AG04450 (cell line): ENCODE data around the gene LRMDA. TPM values are rescaled to one million over a fixed set of nuclear protein-coding genes. Genes with fewer than 3 reads are reported as not detected.
"Not testable (repeated sequence)": the region's sequence is repeated elsewhere in the genome, so short reads cannot be mapped to it uniquely, and the experiment has no call there.

Source experiments
- CTCF ChIA-PET: fragments of 300-600, 350-600 bp; formaldehyde crosslinking; extraction: SDS; loops from one replicate; lab custom pipeline; 2022; ENCODE audit warnings: antibody characterized with exemption, inconsistent platforms; lab: Charles Lee
- POLR2A ChIA-PET: fragments of 350-600 bp; formaldehyde crosslinking; extraction: SDS; loops from one replicate; lab custom pipeline; 2021; ENCODE audit warnings: antibody characterized with exemption, inconsistent platforms; lab: Yijun Ruan, JAX
- DNase-seq: peaks from one replicate; pipeline ENCODE4 v3.0.0-alpha.2; 2011; ENCODE audit warnings: low read depth, low spot score
- H3K27ac ChIP-seq: one replicate; pipeline ENCODE4 v1.5.1; 2012; ENCODE audit warnings: low read depth, low read length, control low read depth
- H3K27me3 ChIP-seq: one replicate; pipeline ENCODE4 v1.6.0; 2012; ENCODE audit warnings: low read length; ENCODE audit not compliant: control insufficient read depth, insufficient read depth
- H3K4me3 ChIP-seq: 2 replicates; pipeline ENCODE4 v1.5.1; 2011; ENCODE audit warnings: mild to moderate bottlenecking, low read depth, low read length, control low read depth
- H3K9me3 ChIP-seq: 2 replicates; pipeline ENCODE4 v1.5.1; 2012; ENCODE audit warnings: low read length; ENCODE audit not compliant: control insufficient read depth, insufficient read depth
- CTCF ChIP-seq: IDR thresholded peaks from 2 replicates; pipeline ENCODE4 v1.5.1; 2011; ENCODE audit warnings: low read depth, low read length, control low read depth, inconsistent platforms
- polyA plus RNA-seq: library from polyadenylated mRNA; depleted of rRNA; stranded (reverse); fragments of >200 nt; gene quantifications from 2 replicates; pipeline ENCODE4 v1.2.3, GENCODE V29; 2011

Gene LRMDA
- polyA plus RNA-seq, 1 experiment: 0.12 TPM

- POLR2A ChIA-PET: no interaction called here
- H3K4me3 ChIP-seq: no peak overlapping the region
- no peak overlapping the region for H3K27ac ChIP-seq
- no peaks in the 10 kb centered on the region for H3K27me3 ChIP-seq
- DNase-seq: no peak
- TF ChIP-seq CTCF: no peak
- CTCF ChIA-PET: no interaction called here
- H3K9me3 ChIP-seq: no peaks in the 10 kb centered on the region
Measured at GRCh38 chr10:75762431-75762802, 331.0 kb downstream of the LRMDA start.

- DNase-seq: no peak
- H3K27ac ChIP-seq: no peak overlapping the region
- no peaks in the 10 kb centered on the region for H3K27me3 ChIP-seq
- TF ChIP-seq CTCF: no peak
- ChIA-PET CTCF (no interaction called here), POLR2A (no interaction called here)
- H3K4me3 ChIP-seq: no peak overlapping the region
- no peaks in the 10 kb centered on the region for H3K9me3 ChIP-seq
Measured at GRCh38 chr10:75763652-75764051, 332.2 kb downstream of the LRMDA start.

- no peaks in the 10 kb centered on the region for H3K27me3 ChIP-seq
- no peak for DNase-seq
- no peak overlapping the region for H3K4me3 ChIP-seq
- ChIA-PET CTCF (no interaction called here), POLR2A (no interaction called here)
- no peak overlapping the region for H3K27ac ChIP-seq
- TF ChIP-seq CTCF: no peak
- no peaks in the 10 kb centered on the region for H3K9me3 ChIP-seq
Measured at GRCh38 chr10:75764974-75765788, 333.8 kb downstream of the LRMDA start.

GRCh38 chr10:75765789-75766096 is 334.3 kb downstream of the LRMDA start:
- no peak for DNase-seq
- TF ChIP-seq CTCF: no peak
- Histone ChIP-seq H3K27me3 (no peaks in the 10 kb centered on the region), H3K27ac (no peak overlapping the region), H3K4me3 (no peak overlapping the region), H3K9me3 (no peaks in the 10 kb centered on the region)
- CTCF ChIA-PET: no interaction called here
- POLR2A ChIA-PET: no interaction called here

- TF ChIP-seq CTCF: no peak
- no peak for DNase-seq
- CTCF ChIA-PET: no interaction called here
- H3K27me3 ChIP-seq: no peaks in the 10 kb centered on the region
- H3K27ac ChIP-seq: no peak overlapping the region
- POLR2A ChIA-PET: no interaction called here
- no peak overlapping the region for H3K4me3 ChIP-seq
- no peaks in the 10 kb centered on the region for H3K9me3 ChIP-seq
Measured at GRCh38 chr10:75766106-75766505, 334.7 kb downstream of the LRMDA start.

GRCh38 chr10:75766752-75767151 is 335.3 kb downstream of the LRMDA start:
- CTCF ChIA-PET, POLR2A ChIA-PET, H3K9me3 ChIP-seq, DNase-seq, H3K27ac ChIP-seq, H3K27me3 ChIP-seq, H3K4me3 ChIP-seq: not testable (repeated sequence)
